Activated CD4-positive, alpha-beta memory T cell treated with anti-CD3 and anti-CD28 coated beads, Interleukin-2, amount 10 ng/mL, durations not matched to agents 7 days and 5 days (primary cell): ENCODE results near the gene NCOA3. TPM values are rescaled to one million over a fixed set of nuclear protein-coding genes. Genes with fewer than 3 reads are reported as not detected.
"Not testable (repeated sequence)": the region's sequence is repeated elsewhere in the genome, so short reads cannot be mapped to it uniquely, and the experiment has no call there.

Source experiments
- CTCF ChIA-PET: fragments of 350-600 bp; sonication (Branson Sonifier 250); formaldehyde crosslinking; loops from one replicate; lab custom pipeline; 2021; ENCODE audit warnings: antibody characterized with exemption, inconsistent platforms; lab: Charles Lee
- POLR2A ChIA-PET: fragments of 350-600 bp; sonication (Branson Sonifier 250); formaldehyde crosslinking; loops from one replicate; lab custom pipeline; 2021; ENCODE audit warnings: antibody characterized with exemption; lab: Charles Lee
- DNase-seq: peaks from one replicate; pipeline ENCODE4 v3.0.0-alpha.2; 2020
- H3K27ac Mint-ChIP-seq: one replicate; pipeline ENCODE4 v1.8.0; 2021; ENCODE audit warnings: mild to moderate bottlenecking, mixed read lengths
- H3K27me3 Mint-ChIP-seq: one replicate; pipeline ENCODE4 v1.8.0; 2021; ENCODE audit warnings: mixed read lengths
- H3K36me3 Mint-ChIP-seq: one replicate; pipeline ENCODE4 v1.8.0; 2021; ENCODE audit warnings: low read depth, mixed read lengths
- H3K4me1 Mint-ChIP-seq: one replicate; pipeline ENCODE4 v1.8.0; 2021; ENCODE audit warnings: mixed read lengths
- H3K4me3 Mint-ChIP-seq: one replicate; pipeline ENCODE4 v1.8.0; 2021; ENCODE audit warnings: mild to moderate bottlenecking, mixed read lengths
- H3K9me3 Mint-ChIP-seq: one replicate; pipeline ENCODE4 v1.8.0; 2021; ENCODE audit warnings: mixed read lengths
- total RNA-seq, 2 experiments: library from RNA; stranded (reverse); gene quantifications; one replicate each; pipeline ENCODE4 v1.2.3, GENCODE V29; 2021

The NCOA3 gene
- total RNA-seq, 2 experiments from 2014 or later, result 81.0 to 83.1 TPM

GRCh38 chr20:47460761-47461112 lies 41.0 kb upstream of the NCOA3 start:
- H3K9me3 Mint-ChIP-seq, H3K27ac Mint-ChIP-seq, H3K27me3 Mint-ChIP-seq, H3K4me3 Mint-ChIP-seq, POLR2A ChIA-PET, H3K36me3 Mint-ChIP-seq, CTCF ChIA-PET, DNase-seq: not testable (repeated sequence)
- H3K4me1 Mint-ChIP-seq, result peaks cover 19% of the 10 kb centered on the region

DNA sequence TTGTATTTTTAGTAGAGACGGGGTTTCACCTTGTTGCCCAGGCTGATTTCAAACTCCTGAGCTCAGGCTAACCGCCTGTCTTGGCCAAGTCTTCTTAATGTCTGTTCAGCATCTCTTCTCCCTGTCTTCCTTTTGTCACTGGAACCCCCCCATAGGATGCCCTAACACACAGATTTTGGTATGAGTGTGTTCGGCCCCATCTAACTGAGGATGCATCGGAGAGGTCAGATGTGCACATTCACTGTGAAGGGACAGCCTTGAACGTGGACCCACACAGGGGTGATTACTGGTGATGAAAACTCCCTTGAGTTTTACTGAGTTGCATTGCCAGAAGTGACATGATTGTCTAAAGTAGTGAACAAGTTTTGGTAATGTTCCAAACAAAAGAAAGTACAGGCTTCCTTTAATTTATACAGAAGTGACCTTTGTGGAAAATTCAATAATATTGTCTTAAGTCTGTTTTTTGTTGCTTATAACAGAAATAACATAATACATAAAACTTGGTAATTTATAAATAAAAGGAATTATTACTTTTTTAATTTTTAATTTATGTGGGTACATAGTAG lies 40.5 kb upstream of the NCOA3 start:
- Mint-ChIP-seq H3K4me3 (no peak overlapping the region), H3K27me3 (no peaks in the 10 kb centered on the region), H3K4me1 (peaks cover 18% of the 10 kb centered on the region), H3K36me3 (peaks cover 2% of the 10 kb centered on the region), H3K27ac (no peak overlapping the region), H3K9me3 (no peaks in the 10 kb centered on the region)
- ChIA-PET POLR2A (no interaction called here), CTCF (no interaction called here)
- no peak for DNase-seq

- H3K9me3 Mint-ChIP-seq, H3K4me3 Mint-ChIP-seq, CTCF ChIA-PET, DNase-seq, H3K27me3 Mint-ChIP-seq, H3K27ac Mint-ChIP-seq, POLR2A ChIA-PET, H3K36me3 Mint-ChIP-seq: not testable (repeated sequence)
- peaks cover 13% of the 10 kb centered on the region for H3K4me1 Mint-ChIP-seq
These were observed 39.8 kb upstream of the NCOA3 start for GRCh38 chr20:47461906-47462305.

DNA sequence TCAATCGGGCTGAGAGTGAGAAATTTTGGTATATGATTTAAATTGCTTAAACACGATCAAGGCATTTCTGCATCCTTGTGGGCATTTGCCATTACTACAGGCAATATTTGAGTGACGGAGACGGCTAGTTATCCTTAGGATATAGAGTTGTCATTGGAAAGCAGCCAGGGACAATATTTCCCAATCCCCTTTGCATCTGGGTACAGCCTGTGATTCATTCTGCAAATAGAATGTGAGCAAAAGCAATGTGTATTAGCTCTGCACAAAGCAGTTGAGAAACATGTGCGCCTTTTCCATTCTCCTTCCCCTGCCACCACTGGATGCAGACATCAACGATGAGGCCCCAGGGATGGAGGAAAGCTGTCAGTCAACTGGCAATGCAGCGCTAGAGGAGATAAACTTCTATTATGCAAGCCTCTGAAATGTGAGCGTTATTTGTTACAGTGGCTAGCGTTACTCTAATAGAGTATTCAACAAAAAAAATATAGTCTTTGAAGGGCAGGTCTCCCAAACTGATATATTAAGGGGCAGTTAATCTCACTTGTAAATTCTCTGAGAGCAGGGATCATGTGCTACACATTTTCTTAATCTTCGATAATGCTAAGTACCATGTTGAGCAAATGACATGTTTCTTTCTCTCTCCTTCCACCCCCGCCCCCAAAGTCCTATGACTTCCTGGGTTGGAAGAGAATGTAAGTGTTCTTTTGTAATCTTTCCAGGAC lies 37.1 kb upstream of the NCOA3 start:
- no peak overlapping the region for H3K4me3 Mint-ChIP-seq
- no peaks in the 10 kb centered on the region for H3K27me3 Mint-ChIP-seq
- no peak overlapping the region for H3K27ac Mint-ChIP-seq
- no peak for DNase-seq
- POLR2A ChIA-PET, result no interaction called here
- no peaks in the 10 kb centered on the region for H3K36me3 Mint-ChIP-seq
- H3K9me3 Mint-ChIP-seq, result no peaks in the 10 kb centered on the region
- H3K4me1 Mint-ChIP-seq, result no peaks in the 10 kb centered on the region
- CTCF ChIA-PET, result interaction anchor here (1.1 kb wide), 1 partner anchor 156 kb away, joined by 3 read pairs; no protein-coding TSS in a partner anchor

- no peaks in the 10 kb centered on the region for H3K36me3 Mint-ChIP-seq
- H3K9me3 Mint-ChIP-seq, result no peaks in the 10 kb centered on the region
- POLR2A ChIA-PET, result no interaction called here
- H3K27me3 Mint-ChIP-seq, result no peaks in the 10 kb centered on the region
- no peaks in the 10 kb centered on the region for H3K4me1 Mint-ChIP-seq
- no peak overlapping the region for H3K4me3 Mint-ChIP-seq
- DNase-seq, result no peak
- CTCF ChIA-PET, result no interaction called here
- H3K27ac Mint-ChIP-seq, result no peak overlapping the region
These were observed 36.2 kb upstream of the NCOA3 start for GRCh38 chr20:47465335-47466090.

- H3K27ac Mint-ChIP-seq, result no peak overlapping the region
- no peak overlapping the region for H3K4me3 Mint-ChIP-seq
- no peak for DNase-seq
- H3K36me3 Mint-ChIP-seq, result no peaks in the 10 kb centered on the region
- ChIA-PET POLR2A (no interaction called here), CTCF (interaction anchor here (0.7 kb wide), 1 partner anchor 260 kb away, joined by 3 read pairs; no protein-coding TSS in a partner anchor)
- H3K4me1 Mint-ChIP-seq, result no peaks in the 10 kb centered on the region
- H3K9me3 Mint-ChIP-seq, result no peaks in the 10 kb centered on the region
- H3K27me3 Mint-ChIP-seq, result no peaks in the 10 kb centered on the region
These were observed 35.5 kb upstream of the NCOA3 start for GRCh38 chr20:47466213-47466612.

DNA sequence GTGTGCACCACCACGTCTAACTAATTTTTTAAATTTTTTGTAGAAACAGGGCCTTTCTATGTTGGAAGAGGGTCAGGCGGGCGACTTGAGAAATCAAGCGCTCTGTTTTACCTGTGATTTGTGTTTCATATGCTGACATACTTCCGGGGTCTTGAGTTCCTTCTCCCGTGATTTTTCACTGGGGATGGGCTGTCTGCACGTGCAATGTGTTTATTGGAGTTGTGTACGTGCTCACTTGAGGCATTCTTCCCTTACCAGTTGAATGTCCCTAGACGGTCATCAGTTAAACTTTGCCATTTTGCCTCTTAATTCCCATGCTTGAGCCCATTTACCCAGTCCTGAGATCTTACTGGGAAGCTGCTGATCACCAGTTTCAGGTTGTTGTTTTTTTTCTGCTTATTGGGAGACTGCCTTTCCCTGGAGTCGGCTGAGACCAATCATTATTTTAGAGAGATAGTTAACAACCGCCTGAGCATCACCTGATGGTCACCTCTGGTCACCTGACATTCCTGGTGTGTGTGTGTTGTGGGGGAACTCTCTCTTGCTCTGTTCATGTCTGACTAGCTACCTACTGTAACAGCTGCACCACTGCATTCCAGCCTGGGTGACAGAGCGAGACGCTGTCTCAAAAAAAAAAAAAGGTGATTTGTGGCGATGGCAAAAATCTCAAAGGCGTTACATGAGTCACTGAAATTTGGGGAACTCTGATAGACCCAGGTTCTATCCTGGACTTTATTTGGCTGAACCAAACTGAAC lies 34.8 kb upstream of the NCOA3 start:
- no peak for DNase-seq
- CTCF ChIA-PET, result interaction anchor here (0.7 kb wide), 1 partner anchor 260 kb away, joined by 3 read pairs; no protein-coding TSS in a partner anchor
- H3K27ac Mint-ChIP-seq, result no peak overlapping the region
- H3K27me3 Mint-ChIP-seq, result no peaks in the 10 kb centered on the region
- H3K9me3 Mint-ChIP-seq, result no peaks in the 10 kb centered on the region
- no peaks in the 10 kb centered on the region for H3K36me3 Mint-ChIP-seq
- no peak overlapping the region for H3K4me3 Mint-ChIP-seq
- H3K4me1 Mint-ChIP-seq, result no peaks in the 10 kb centered on the region
- POLR2A ChIA-PET, result no interaction called here

DNA sequence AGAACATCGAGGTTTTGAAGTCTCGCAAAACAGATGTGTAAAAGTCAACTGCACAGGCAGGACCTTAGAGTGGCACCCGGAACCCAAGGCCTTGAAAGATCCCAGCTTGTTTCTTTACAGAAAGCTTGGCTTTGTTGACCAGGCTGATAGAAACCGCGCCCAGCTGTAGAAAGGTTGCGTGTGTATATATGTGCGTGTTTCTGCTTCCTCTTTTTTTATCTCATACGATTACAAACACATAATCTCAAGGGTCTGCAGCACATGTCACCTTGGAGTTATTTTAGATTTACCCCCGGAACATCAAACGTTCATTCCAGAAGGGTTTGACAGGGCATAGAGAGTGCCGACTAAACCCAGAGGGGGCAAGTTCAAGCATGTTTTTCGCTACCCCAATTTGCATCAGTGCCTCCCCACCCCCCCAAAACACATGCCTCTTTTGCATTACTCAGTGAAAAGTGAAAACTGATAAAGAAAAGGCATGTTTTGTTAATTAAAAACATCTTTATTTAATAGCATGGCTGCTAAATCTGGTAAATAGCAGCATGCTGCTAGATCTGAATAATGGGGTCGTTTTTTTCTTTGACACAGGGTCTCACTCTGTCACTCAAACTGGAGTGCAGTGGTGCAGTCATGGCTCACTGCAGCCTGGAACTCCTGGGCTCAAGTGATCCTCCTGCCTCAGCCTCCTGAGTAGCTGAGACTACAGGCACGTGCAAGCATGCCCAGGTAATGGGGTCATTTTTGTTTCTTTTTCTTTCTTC lies 33.2 kb upstream of the NCOA3 start:
- Mint-ChIP-seq H3K4me1 (peaks cover 11% of the 10 kb centered on the region), H3K4me3 (no peak overlapping the region), H3K36me3 (no peaks in the 10 kb centered on the region), H3K9me3 (no peaks in the 10 kb centered on the region), H3K27ac (no peak overlapping the region), H3K27me3 (no peaks in the 10 kb centered on the region)
- DNase-seq, result no peak
- ChIA-PET POLR2A (interaction anchor here (1.0 kb wide), 1 partner anchor 84 kb away, joined by 3 read pairs; no protein-coding TSS in a partner anchor), CTCF (no interaction called here)

GRCh38 chr20:47475419-47476044 lies 26.2 kb upstream of the NCOA3 start:
- Mint-ChIP-seq H3K4me1 (peaks cover 31% of the 10 kb centered on the region), H3K9me3 (no peaks in the 10 kb centered on the region), H3K27ac (no peak overlapping the region), H3K27me3 (no peaks in the 10 kb centered on the region), H3K36me3 (no peaks in the 10 kb centered on the region), H3K4me3 (no peak overlapping the region)
- DNase-seq, result no peak
- ChIA-PET CTCF (no interaction called here), POLR2A (no interaction called here)

- ChIA-PET POLR2A (no interaction called here), CTCF (interaction anchor here (1.8 kb wide), 1 partner anchor 92 kb away, joined by 5 read pairs; no protein-coding TSS in a partner anchor)
- peaks cover 31% of the 10 kb centered on the region for H3K4me1 Mint-ChIP-seq
These were observed 25.2 kb upstream of the NCOA3 start for GRCh38 chr20:47476452-47476851.

DNA sequence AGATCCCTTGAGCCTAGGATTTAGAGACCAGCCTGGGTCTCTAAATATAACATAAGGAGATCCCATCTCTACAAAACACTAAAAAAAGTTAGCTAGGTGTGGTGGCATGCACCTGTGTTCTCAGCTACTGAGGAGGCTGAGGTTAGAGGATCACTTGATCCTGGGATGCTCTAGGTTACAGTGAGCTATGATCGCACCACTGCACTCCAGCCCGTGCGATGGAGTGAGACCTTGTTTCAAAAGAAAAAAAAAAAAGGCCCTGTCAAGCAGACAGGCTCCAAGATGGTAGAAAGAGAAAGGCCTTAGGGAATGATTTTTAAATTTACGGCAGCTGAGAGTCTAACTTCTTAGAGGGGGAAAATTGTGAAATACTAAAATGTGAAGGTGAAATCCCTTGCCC lies 22.6 kb upstream of the NCOA3 start:
- Mint-ChIP-seq H3K27ac (no peak overlapping the region), H3K27me3 (no peaks in the 10 kb centered on the region), H3K36me3 (no peaks in the 10 kb centered on the region), H3K4me1 (peaks cover 30% of the 10 kb centered on the region), H3K4me3 (no peak overlapping the region), H3K9me3 (no peaks in the 10 kb centered on the region)
- ChIA-PET POLR2A (interaction anchor here (0.6 kb wide), 1 partner anchor 22 kb away, joined by 3 read pairs; no protein-coding TSS in a partner anchor), CTCF (no interaction called here)
- no peak for DNase-seq

More at GRCh38 chr20:47476452-47476851, 25.2 kb upstream of the NCOA3 start:
- Mint-ChIP-seq H3K4me3 (no peak overlapping the region), H3K27me3 (no peaks in the 10 kb centered on the region), H3K36me3 (no peaks in the 10 kb centered on the region), H3K27ac (no peak overlapping the region), H3K9me3 (no peaks in the 10 kb centered on the region)
- DNase-seq, result no peak

GRCh38 chr20:47479506-47479905 lies 22.2 kb upstream of the NCOA3 start:
- Mint-ChIP-seq H3K27me3 (no peaks in the 10 kb centered on the region), H3K4me3 (no peak overlapping the region), H3K27ac (no peak overlapping the region), H3K9me3 (no peaks in the 10 kb centered on the region), H3K4me1 (peaks cover 33% of the 10 kb centered on the region), H3K36me3 (no peaks in the 10 kb centered on the region)
- ChIA-PET POLR2A (no interaction called here), CTCF (no interaction called here)
- no peak for DNase-seq
